Hepatocyte (in vitro differentiated cells): ENCODE data around the gene ATP6V1B1.

ENCODE experiments used
- EZH2 ChIP-seq: fragments of 200-600 bp; sonication (generic); IDR thresholded peaks from 2 replicates; pipeline ENCODE4 v1.6.1; 2016; ENCODE audit warnings: antibody characterized with exemption, mild to moderate bottlenecking, borderline replicate concordance
- TF ChIP-seq, protein P1 (sequence below): fragments of 200-600 bp; sonication (generic); IDR thresholded peaks from 2 replicates; pipeline ENCODE4 v1.5.1; 2016; ENCODE audit warnings: antibody characterized with exemption, mild to moderate bottlenecking; ENCODE audit not compliant: poor library complexity

DNA sequence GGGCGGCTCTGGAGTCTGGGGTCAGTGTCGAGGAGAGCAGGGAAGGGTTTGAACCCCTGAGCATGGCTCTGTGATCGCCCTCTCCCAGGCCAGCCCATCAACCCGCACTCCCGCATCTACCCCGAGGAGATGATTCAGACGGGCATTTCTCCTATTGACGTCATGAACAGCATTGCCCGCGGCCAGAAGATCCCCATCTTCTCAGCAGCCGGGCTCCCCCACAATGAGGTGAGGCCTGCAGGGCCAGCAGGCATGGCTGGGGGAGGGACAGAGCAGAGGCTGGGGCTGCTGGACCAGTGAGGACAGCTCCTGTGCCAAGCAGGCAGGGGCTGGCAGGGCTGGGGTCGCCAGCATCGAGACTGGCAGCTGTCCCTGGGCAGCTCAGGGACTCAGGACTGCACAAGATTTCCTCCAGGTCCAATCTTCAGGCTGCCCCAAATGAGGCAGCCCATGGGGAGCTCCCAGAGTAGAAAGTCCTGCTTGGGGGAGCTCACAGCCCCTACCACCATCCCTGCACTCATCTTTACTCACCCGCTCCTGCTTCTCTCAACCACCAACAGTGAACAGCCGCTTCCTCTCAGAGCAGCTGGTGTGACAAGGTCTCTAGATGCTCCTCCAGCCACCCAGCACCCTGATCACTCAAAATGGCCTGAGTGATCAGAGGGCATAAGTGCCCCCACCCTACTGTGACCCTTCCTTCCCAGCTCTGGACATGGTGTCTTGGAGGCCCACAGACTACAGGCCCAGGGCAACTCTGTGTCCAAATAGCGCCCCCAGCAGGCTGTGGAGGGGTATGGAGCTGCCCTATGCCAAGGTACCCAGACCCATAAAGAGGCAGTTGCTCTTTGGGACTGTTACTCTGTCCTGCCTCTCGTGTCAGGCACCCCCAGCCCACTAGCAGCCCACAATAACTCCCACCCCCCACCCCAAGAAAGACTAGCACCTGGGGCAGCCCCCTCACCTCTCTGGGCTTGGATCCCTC is 24.4 kb downstream of the ATP6V1B1 start:
- no peak for TF ChIP-seq EZH2
- TF ChIP-seq, protein P1, sequence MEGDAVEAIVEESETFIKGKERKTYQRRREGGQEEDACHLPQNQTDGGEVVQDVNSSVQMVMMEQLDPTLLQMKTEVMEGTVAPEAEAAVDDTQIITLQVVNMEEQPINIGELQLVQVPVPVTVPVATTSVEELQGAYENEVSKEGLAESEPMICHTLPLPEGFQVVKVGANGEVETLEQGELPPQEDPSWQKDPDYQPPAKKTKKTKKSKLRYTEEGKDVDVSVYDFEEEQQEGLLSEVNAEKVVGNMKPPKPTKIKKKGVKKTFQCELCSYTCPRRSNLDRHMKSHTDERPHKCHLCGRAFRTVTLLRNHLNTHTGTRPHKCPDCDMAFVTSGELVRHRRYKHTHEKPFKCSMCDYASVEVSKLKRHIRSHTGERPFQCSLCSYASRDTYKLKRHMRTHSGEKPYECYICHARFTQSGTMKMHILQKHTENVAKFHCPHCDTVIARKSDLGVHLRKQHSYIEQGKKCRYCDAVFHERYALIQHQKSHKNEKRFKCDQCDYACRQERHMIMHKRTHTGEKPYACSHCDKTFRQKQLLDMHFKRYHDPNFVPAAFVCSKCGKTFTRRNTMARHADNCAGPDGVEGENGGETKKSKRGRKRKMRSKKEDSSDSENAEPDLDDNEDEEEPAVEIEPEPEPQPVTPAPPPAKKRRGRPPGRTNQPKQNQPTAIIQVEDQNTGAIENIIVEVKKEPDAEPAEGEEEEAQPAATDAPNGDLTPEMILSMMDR = no peak
